Measurements from ENCODE around the gene AP3S2. TPM values are rescaled to one million over a fixed set of nuclear protein-coding genes. Genes with fewer than 3 reads are reported as not detected.

Gene AP3S2
- total and polyA plus RNA-seq, 2 of the 13 experiments (the other 11 are each of a cell fraction or from before 2014, with no cell fraction given) = 17.6 to 44.4 TPM

- in situ Hi-C loops (cut with HindIII; ENCODE audit: extremely low pct_ligation_motif_present, low pct_unique_long_range_greater_than_20kb) = loop anchor here (5.0 kb wide), 1 partner anchor 187 kb away; no protein-coding TSS in a partner anchor
- H3K9ac ChIP-seq (ENCODE audit: insufficient read depth, low read depth, low read length) = no peak overlapping the region
- no peak for TF ChIP-seq ZNF275 (CRISPR knock-in tag; IDR thresholded peaks at IDR 0.05; ENCODE audit: borderline replicate concordance)
- TF ChIP-seq ZFP36 (IDR thresholded peaks at IDR 0.05; ENCODE audit: borderline replicate concordance, low read depth, low read length, partially characterized antibody) = no peak
- TF ChIP-seq ZNF274 (CRISPR knock-in tag; IDR thresholded peaks at IDR 0.05) = no peak
- no peak for TF ChIP-seq BHLHE40 (IDR thresholded peaks at IDR 0.05; ENCODE audit: low read length)
- no peak for TF ChIP-seq ZNF7 (CRISPR knock-in tag; IDR thresholded peaks at IDR 0.05)
- no peak for TF ChIP-seq ATF6 (CRISPR knock-in tag; conservative IDR thresholded peaks at IDR 0.05)
- TF ChIP-seq ZFX (CRISPR knock-in tag; IDR thresholded peaks at IDR 0.05; ENCODE audit: low read depth) = no peak
- TF ChIP-seq KAT8 (CRISPR knock-in tag; IDR thresholded peaks at IDR 0.05) = no peak
- no peak for TF ChIP-seq MAZ (IDR thresholded peaks at IDR 0.05; ENCODE audit: borderline replicate concordance, low read depth, low read length)
- TF ChIP-seq MAZ (CRISPR knock-in tag; IDR thresholded peaks at IDR 0.05; ENCODE audit: low read depth) = no peak
- TF ChIP-seq ZNF597 (CRISPR knock-in tag; IDR thresholded peaks at IDR 0.05) = no peak
- TF ChIP-seq ZMYM2 (CRISPR knock-in tag; IDR thresholded peaks at IDR 0.05) = no peak
- no peaks in the 10 kb centered on the region for H3K27me3 ChIP-seq (ENCODE audit: control insufficient read depth in 1 of 2, insufficient read depth in 2 of 2, low read length in 2 of 2)
- no TSS peak for BruUV-seq (replicated peaks)
- H3K4me3 ChIP-seq (replicated peaks in 1 of 3; ENCODE audit: insufficient read depth in 1 of 3, low read depth in 2 of 3, low read length in 3 of 3) = no peak overlapping the region
- no peaks in the 10 kb centered on the region for H3K79me2 ChIP-seq (ENCODE audit: insufficient read depth, low read length)
- WGBS (ENCODE audit: low lambda C conversion rate) = 98% methylated on average over 3 of the region's 3 CpGs
- POLR2A ChIA-PET = interaction anchor here (0.7 to 2.8 kb wide), 2 partner anchors 13 to 321 kb away, joined by 6 to 13 read pairs; partner anchors contain the start of gene ARPIN
- H3K36me3 ChIP-seq (replicated peaks in 1 of 2; ENCODE audit: control insufficient read depth in 1 of 2, insufficient read depth in 2 of 2, low read length in 2 of 2) = no peaks in the 10 kb centered on the region; a peak in 1 of 5 replicates
- no peak for FAIRE-seq
- H3K4me1 ChIP-seq (ENCODE audit: insufficient read depth, low read length) = peaks cover 22% of the 10 kb centered on the region
- CTCF ChIA-PET (ENCODE audit: low intra/inter-chr PET ratio, low total read pairs) = no interaction called here
- no peaks in the 10 kb centered on the region for H3K9me3 ChIP-seq (ENCODE audit: low read length)
- intact Hi-C loops (cut with micrococcal nuclease; ENCODE audit: unreplicated experiment) = no loop called here
- no peaks in the 10 kb centered on the region for H4K20me1 ChIP-seq (ENCODE audit: insufficient read depth, low read length)
- H2AFZ ChIP-seq (ENCODE audit: low read length) = no peak overlapping the region
- DNase-seq (ENCODE audit: low spot score) = no peak
- no peak overlapping the region for H3K4me2 ChIP-seq (ENCODE audit: low read depth, low read length)
- ATAC-seq = no peak
- H3K27ac ChIP-seq (ENCODE audit: extremely low read length, insufficient read depth, low read length) = no peak overlapping the region
These were observed 6.3 kb upstream of the AP3S2 start for GRCh38 chr15:89899951-89900567.

Data from HepG2 (cell line).